ENCODE results near the gene PCNX2.

- no peak for TF ChIP-seq POLR2A (IDR thresholded peaks at IDR 0.05; ENCODE audit: low read length)
- no peak for TF ChIP-seq GATA1 (IDR thresholded peaks at IDR 0.05; ENCODE audit: low read depth, low read length)
Measured at GRCh38 chr1:233090746-233091494, 204.6 kb downstream of the PCNX2 start.
